ENCODE measurements around the gene SAT2.
"Not testable (repeated sequence)": the region's sequence is repeated elsewhere in the genome, so short reads cannot be mapped to it uniquely, and the experiment has no call there.

SAT2 gene

DNA sequence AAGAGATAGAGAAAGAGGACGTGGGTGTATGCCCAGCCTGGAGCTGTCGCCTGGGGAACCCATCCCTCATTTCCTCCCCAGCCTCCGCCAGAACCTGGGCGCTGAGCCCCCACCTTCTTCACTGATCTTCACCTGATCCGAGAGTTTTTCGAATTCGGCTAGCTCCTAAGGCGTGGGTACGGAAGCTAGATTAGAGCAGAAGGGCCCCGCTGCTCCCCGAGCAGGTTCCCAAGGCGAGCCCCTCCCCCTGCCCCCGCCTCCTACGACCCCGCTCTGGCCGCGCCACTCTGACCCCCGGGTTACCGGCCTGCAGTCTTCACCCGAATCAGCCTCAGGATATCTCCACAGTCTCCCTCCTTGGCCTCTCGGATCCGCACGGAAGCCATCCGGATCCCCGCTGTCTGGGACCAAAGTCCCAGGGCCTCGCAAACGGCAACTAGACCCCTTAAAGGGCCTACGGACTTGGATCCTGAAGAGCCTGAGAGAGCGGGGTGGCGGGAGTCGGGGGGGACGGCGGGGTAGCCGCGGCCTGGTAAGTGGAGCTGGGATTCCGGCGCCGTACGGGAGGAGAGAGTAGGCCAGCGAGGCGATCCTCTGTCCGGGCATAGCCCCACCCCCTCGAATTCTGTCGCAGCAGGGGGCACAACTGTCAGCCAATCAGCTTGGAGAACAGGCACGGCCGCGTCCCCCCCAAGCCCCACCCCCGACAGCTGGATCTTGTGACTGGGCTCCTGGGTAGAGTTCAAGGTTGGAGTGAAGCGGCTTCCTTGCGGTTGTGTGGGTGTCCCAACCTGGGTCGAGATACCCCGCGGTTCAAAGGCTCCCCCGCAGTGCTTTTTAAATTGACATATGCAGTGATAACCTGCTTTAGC lies at the start of gene SAT2:
TSS of gene SAT2 (minus strand) at position 572 of the 872 bp plus-strand sequence. CDS start at position 386, 186 bp downstream.
- peak; percentile 68 to 78 (median 76) for DNase-seq (ENCODE audit: low read depth in 2 of 3, low spot score in 1 of 3)

DNA sequence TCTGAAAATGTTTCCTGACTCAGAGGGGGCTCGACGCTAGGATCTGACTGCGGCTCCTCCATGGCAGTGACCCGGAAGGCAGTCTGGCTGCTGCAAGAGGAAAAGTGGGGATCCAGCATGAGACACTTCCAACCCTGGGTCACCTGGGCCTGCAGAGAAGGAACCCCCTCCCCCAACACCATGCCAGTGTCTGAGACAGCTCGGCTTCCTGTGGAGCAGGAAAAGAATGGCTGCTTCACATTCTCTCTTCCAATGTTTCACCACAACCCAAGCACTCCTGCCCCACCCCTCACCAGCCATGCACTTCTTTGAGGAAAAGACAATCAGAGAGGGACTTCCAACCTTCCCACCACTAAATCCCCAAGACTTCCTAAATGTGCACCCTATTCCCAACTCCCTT lies 48.9 kb upstream of the SAT2 start:
- DNase-seq (ENCODE audit: low read depth in 2 of 3, low spot score in 1 of 3), result no peak

DNA sequence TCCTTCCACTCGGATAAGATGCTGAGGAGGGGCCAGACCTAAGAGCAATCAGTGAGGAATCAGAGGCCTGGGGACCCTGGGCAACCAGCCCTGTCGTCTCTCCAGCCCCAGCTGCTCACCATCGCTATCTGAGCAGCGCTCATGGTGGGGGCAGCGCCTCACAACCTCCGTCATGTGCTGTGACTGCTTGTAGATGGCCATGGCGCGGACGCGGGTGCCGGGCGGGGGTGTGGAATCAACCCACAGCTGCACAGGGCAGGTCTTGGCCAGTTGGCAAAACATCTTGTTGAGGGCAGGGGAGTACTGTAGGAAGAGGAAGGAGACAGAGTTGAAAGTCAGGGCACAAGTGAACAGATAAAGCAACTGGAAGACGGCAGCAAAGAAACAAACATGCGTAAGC lies 47.3 kb upstream of the SAT2 start:
- no peak for DNase-seq (ENCODE audit: low read depth in 2 of 3, low spot score in 1 of 3)

DNA sequence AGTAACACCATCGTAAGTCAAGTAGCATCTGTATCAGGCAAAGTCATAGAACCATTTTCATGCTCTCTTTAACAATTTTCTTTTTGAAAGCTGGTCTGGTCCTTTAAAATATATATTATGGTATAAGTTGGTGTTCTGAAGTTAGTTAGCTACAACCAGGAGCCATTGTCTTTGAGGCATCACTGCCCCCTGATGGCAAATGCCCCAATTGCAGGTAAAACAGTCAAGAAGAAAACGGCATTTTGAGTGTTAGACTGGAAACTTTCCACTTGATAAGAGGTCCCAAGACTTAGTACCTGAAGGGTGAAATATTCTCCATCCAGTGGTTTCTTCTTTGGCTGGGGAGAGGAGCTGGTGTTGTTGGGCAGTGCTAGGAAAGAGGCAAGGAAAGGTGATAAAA lies 45.6 kb upstream of the SAT2 start:
- peak; percentile 23 to 64 (median 33) for DNase-seq (ENCODE audit: low read depth in 2 of 3, low spot score in 1 of 3)

DNA sequence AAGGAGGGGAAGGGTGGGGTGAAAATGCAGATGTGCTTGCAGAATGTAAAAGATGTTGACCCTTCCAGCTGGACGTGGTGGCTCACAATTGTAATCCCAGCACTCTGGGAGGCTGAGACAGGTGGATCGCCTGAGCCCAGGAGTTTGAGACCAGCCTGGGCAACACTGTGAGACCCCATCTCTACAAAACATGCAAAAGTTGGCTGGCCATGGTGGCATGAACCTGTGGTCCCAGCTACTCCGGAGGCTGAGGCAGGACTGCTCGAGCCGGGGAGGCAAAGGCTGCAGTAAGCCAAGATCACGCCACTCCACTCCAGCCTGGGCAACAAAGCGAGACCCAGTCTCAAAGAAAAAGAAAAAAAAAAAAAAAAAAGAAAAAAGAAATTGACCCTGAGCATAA lies 40.9 kb upstream of the SAT2 start:
- no peak for DNase-seq (ENCODE audit: low read depth in 2 of 3, low spot score in 1 of 3)

DNA sequence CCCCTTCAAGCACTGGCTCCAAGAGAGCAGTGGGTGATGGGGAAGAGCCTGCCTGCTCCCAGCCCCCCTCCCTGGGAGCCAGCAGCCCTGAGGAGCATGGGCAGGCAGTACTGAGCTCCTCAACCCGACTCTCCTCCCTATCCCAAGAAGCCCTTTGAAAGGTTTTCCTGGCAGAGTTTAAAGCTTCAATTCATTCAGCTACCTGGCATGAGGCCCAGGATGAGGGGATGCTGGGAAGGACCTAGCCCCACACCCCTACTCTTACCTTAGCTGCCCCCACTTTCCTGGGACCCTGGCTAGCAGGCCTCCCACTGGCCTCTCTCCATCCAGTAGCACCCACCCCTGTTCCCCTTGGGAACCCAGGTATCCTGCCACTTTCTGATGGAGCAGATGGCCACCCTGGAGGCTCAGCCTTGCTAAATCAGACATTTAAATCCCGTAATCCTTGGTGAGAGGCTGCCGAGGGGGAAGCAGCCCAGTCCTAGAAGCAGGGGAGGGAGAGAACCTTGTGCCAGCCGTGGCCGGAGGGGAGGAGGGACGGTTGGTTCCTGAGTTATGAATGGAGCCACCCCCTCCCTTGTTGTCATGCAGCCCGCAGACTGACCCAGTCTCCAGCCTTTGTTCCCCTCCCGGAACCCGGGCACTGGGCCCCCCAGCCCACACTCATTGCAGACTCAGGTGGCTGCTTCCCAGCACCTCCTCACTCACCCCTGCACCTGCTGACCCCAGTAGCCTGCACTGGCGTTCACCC lies 40.2 kb upstream of the SAT2 start:
- DNase-seq (ENCODE audit: low read depth in 2 of 3, low spot score in 1 of 3), result no peak

DNA sequence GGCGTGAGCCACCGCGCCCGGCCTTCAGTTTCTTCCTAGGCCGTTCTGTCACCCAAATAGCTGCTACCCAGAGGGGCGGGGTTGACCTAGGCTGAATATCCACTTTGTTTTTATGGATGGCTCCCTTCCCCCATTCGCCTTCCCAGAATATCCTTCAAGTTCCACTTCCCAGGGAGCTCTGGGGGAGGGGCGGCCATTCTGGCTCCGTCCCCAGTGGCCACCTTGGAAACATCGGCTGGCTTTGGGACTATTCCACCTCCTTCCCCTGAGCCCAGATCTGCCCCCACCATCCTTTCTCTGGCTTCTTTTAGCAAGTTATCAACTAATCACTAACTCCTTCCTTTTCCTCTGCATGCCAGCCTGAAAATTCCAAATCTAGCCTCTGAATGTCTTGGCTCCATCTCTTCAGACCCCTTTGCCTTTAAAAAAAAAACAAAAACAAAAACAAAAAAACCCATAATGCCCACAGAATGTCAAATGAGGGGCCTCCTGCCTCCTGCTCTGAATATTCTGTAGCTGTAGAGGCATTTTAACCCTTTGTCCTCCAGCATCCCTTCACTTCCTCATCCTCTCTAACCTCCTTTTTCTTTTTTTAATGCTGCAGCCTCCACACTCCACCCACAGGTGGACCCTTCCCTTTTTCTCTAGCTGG lies 29.5 kb upstream of the SAT2 start:
- no peak for DNase-seq (ENCODE audit: low read depth in 2 of 3, low spot score in 1 of 3)

DNA sequence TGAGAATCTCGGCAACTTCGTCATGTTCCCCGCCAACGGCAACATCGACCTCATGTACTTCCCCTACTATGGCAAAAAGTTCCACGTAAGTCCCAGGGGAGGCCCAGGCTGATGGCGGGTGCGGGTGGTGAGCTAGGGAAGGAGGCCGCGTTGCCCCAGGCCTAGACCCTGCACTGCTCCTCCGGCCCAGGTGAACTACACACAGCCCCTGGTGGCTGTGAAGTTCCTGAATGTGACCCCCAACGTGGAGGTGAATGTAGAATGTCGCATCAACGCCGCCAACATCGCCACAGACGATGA lies 27.9 kb upstream of the SAT2 start:
- no peak for DNase-seq (ENCODE audit: low read depth in 2 of 3, low spot score in 1 of 3)

DNA sequence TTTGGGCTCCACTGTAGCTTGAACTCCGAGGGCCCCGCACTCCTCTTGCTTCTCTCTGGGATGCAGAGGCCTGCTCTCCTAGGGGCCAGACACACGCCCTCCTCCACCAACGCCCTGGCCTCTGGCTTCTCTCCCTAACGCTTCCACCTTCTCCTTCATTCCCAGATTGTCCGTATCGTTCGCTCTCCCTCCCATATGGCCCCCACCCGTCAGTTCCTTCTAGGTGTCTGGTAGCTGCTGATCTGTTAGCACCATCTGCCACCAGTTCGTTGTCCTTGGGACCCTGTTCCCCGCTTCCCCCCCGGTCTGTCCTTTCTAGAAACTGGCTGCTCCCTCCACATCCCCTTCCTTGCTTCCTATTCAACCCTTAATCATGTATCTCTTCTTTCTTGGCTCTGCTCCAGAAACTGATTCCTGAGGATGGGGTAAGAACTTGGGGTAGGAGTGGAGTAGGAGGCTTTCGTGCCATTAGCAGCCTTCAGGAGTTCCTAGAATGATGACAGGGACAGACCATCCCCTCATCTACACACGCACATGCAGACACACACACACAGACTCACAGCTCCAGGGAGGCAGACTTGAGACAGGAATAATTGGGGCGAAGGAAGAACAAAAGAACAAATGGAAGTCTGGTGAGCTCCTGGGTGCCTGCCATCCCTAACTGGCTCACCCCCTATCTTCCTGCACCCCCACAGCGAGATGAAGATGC lies 27.4 kb upstream of the SAT2 start:
- DNase-seq (ENCODE audit: low read depth in 2 of 3, low spot score in 1 of 3), result no peak

DNA sequence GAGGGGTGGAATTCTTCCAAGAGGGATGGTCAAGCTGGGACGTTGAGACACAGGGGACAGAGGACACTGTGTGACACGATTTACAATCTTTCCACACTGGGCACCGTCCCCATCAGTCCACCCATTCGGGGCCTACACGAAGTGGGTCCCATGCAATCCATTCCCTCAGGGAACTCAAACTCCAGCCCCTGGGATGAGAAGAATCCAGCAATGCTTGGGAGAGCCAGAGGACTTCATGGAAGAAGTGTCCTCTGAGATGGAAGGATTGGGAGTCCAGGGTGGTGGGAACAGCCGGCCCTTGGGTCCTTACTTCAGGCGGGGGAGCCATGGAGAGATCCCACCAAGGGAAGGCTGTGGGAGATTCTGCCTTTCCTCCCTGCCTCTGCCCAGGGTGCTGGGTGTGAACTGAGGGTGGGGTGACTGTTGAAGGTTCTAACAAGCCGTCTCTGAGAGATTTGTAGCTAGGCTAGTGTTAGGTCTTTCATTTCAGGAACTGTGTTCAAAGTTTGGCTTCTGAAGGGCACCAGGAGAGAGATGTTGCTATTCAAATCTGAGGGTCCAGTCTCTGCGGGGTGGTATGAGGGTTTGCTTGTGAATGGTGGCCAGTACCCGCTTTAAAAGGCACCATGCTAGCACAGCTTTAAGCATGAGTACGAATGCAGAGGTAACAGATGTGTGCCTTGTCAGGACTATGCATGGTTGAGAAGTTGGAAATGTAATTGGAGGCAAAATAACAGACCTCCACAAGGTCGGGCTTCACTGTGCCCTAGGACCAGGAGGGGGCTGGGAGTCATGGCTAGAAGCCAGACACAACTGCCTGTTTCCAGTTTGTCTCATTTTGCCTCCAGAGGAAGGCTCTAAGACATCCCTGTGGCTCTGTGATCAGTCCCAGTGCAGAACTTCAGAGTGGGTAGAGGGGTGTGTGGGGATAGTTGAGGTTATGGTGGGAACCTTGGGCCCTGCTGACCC lies 25.1 kb upstream of the SAT2 start:
- no peak for DNase-seq (ENCODE audit: low read depth in 2 of 3, low spot score in 1 of 3)

DNA sequence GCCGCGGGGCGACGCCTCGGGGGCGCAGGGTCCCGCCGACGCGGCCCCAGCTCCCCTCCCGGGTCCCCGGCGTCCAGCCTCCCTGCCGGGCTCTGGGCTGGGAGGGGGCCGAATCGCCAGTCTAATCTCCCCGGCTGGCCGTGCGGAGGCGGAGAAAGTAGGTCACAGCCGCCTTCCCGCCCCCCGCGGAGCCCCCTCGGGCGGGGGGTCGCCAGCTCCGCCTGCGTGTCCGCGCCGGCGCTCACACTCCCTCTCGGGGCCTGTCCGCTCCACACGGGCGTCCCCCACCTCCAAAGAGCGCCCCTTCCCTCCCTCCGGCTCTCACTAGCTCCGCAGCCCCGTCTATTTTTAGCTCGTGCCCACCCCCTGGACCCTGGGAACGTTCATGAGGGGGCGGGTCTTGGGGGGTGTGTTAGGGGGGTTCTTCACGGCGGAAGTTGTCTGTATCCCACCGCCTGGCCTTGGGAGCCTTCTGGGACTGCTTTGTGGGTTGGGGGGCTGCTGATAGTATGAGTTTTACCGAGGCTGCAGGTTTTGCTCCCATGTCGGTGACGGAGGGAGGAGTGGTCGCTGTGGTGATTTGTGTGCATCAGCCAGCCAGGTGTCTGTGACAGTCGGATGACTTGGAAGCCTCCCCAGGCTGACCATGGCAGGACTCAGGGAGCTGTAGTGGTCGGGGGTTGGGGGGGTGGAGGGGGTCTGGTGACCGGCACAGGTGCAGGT lies 24.2 kb upstream of the SAT2 start:
- DNase-seq (ENCODE audit: low read depth in 2 of 3, low spot score in 1 of 3), result no peak

DNA sequence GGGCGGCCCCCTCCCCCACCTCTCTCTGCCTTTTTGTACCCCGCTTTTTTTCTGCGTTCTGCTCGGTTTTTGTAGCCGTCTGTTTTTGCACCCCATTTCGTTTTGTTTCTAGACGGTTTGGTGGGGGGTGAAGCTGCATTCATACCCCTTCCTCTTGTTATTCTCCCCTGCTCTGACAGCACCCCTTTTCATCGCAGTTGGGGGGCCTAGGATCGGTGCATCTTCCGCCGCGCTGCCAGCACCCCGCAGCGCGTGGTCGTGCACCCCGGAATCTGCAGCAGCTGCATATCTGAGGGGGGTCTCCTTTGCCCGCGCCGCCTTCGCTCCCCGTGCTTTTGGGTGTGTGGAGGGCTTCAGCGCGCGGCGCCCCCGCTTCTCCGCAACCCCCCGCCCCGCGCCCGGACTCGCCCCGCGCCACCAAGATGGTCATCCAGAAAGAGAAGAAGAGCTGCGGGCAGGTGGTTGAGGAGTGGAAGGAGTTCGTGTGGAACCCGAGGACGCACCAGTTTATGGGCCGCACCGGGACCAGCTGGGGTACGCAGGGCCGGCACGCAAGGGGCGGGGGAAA lies 23.6 kb upstream of the SAT2 start:
- DNase-seq (ENCODE audit: low read depth in 2 of 3, low spot score in 1 of 3), result no peak

DNA sequence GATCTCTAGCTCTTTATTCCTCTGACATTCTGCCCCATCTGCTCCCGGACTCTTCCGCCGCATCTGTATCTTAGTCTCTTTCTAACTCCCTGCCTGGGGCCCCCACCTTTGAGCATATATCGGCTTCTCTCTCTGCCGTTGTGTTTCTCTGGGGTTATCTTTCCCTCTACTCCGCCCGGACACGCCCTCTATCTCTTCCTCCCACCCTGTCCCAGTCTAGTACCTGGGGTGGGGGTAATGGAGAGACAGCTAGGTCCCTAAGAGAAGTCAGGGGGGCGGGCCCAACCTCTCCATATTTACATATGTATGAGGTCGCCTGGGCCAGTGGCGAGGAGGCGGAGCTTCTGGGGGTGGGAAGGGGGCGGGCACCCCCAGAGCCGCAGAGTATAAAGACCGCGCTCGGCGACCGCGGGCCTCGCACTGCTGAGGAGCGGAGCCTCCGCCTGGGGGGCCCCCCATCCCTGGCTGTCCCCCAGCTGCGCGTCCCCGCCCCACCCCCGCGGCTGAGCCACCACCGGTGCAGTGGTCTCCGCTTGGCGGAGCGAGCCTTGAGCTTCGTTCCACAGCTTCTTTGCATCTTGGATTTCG lies 23.0 kb upstream of the SAT2 start, which contains the start of gene ATP1B2:
TSS of gene ATP1B2 (plus strand) at position 418 of the 588 bp plus-strand sequence. CDS start 593 bp downstream, outside the sequence.
- peak; percentile 37 to 58 (median 46) for DNase-seq (ENCODE audit: low read depth in 2 of 3, low spot score in 1 of 3)

DNA sequence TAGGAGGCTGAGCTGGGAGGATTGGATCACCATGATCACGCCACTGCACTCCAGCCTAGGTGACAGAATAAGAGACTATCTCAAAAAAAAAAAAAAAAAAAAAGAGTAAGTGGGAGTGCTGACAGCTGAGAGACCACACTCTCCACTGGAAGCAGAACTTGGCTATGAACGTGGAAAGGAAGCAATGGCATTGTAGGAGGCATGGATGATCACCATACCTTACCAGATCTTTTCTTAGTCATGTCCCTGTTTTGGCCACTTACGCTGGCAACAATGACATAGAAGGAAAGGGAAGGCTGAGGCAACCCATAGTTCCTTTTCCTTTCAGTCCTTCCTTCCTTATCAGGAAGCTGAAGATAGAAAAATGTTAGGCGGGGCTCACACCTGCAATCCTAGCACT lies 19.4 kb upstream of the SAT2 start:
- no peak for DNase-seq (ENCODE audit: low read depth in 2 of 3, low spot score in 1 of 3)

DNA sequence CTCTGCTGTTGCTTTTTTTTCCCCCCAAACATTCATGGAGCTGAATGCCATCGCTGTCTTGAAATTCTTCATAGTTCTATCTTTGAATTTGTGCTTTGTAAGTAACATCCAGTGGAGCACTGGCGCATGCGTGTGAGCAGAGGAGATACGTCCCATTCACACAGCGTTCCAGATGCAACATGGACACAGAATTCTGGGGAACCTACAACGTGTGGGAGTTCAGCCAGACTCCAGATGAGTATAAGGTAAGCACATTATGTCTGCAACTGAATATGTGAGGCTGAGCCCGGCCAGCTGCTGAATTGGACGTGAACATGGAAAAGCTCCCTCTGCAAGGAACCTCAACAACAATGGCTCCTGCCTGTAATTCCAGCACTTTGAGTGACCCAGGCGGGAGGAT lies 18.8 kb upstream of the SAT2 start:
- no peak for DNase-seq (ENCODE audit: low read depth in 2 of 3, low spot score in 1 of 3)

DNA sequence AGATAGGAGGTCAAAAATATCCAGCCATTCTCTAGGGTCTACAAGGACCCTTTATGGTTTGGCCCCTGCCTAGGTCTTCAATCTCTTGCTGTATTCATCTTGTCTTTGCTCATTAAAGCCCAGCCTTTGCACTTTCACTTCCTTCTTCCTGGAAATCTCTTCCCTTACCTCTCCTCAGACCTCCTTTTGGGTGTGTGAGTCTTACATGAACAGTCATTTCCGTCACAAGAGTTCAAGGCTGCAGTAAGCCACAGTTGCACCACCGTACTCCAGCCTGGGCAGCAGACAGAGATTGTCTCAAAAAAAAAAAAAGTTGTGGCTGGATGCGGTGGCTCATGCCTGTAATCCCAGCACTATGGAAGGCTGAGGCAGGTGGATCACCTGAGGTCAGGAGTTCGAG lies 17.2 kb upstream of the SAT2 start:
- DNase-seq (ENCODE audit: low read depth in 2 of 3, low spot score in 1 of 3), result no peak

DNA sequence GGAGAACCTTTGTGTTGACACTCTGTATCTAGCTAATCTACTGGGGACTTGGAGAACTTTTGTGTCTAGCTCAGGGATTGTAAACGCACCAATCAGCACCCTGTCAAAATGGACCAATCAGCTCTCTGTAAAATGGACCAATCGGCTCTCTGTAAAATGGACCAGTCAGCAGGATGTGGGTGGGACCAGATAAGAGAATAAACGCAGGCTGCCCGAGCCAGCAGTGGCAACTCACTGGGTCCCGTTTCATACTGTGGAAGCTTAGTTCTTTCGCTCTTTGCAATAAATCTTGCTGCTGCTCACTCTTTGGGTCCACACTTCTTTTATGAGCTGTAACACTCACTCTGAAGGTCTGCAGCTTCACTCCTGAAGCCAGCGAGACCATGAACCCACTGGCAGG lies 14.0 kb upstream of the SAT2 start:
- not testable (repeated sequence) for DNase-seq (ENCODE audit: low read depth in 2 of 3, low spot score in 1 of 3)

DNA sequence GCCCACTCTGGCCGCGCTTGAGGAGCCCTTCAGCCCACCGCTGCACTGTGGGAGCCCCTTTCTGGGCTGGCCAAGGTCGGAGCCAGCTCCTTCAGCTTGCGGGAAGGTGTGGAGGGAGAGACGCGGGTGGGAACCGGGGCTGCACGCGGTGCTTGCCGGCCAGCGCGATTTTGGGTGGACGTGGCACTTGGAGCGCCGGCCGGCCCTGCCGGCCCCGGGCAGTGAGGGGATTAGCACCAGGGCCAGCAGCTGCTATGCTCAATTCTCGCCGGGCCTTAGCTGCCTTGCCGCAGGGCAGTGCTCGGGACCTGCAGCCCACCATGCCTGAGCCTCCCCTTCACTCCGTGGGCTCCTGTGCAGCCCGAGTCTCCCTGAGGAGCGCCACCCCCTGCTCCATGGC lies 13.2 kb upstream of the SAT2 start:
- no peak for DNase-seq (ENCODE audit: low read depth in 2 of 3, low spot score in 1 of 3)

DNA sequence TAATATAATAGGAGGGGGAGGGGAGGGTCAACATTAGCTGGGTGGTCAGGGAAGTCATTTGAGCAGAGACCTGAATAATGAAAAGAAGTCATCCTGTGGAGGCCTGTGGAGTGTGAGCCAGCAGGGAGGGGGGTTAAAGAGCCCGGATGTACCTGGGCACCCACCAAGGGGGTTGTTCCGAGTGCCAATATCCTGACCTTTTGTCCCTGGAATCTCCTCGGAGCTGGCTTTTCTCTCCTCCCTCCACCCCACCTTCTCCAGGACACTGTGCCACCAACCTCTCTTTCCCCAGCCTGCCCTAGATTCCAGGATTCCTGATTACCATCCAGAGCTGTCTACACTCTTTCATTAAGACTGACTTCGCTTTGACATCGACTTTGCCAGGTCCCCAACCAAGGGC lies 8.5 kb upstream of the SAT2 start:
- DNase-seq (ENCODE audit: low read depth in 2 of 3, low spot score in 1 of 3), result no peak
